ENCODE results near the gene WWTR1.
A peak's percentile ranks its signal among the peaks of the same experiment; 100 is the strongest.

WWTR1 gene

DNA sequence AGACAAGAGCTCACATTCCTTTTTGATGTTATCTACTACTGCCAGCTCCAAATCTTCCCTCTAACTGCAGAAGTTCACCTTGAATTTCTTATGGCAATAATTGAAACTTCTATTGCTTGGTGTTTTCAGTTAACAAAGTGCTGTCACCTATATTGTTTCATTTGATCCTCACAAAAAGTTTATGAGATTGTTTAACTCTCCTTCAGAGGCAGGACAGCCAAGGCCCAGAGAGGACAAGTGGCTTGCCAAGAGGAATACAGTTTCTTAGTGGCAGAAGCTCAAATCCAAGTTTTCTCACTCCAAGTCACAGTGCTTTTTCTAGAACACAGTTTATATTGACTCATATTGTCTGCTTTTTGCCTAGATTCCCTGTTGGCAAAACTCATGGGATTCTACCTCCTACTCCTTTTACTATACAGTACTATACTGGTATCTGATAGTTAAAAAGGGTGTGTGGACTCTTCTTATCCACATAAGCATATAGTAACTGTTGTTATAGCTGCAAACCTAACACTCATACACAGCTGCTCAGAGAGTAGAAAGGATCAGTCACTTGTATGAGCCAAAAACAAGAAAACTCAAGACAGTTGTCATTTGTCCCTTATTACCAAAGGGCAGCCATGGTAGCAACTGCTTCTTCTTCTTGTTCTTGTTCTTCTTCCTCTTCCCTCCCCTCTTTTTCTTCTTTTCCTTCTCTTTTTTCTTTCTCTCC is 167.4 kb downstream of the WWTR1 start:
- DNase-seq = no peak

DNA sequence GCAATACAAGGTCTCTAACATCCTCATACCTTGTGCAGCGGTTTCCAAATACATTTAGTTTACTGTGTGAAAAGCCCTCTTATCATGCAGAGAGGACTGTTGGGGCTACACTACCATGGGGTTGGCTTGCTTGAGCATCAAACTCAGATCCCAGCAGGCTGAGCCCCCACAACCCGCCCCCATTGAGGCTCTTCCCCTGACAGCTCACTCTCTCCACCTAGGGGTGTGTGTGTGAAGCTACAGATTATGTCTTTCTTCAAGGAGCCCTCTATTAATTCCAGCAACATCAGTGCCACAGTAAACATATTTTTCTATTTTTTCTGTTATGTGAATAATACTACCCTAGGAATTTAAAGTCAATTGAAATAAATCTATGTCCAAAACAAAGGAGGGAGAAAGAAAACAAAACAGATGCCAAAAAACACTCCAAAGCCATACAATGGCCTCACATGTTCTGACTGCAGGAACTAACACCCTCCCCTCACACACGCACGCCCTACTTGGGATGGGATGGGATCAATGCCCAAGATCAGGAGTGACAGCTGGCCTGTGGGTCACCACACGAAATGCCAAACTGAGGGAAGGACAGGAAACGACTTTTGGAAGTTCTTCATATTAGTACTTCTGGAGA is 168.7 kb downstream of the WWTR1 start:
- no peak for DNase-seq

DNA sequence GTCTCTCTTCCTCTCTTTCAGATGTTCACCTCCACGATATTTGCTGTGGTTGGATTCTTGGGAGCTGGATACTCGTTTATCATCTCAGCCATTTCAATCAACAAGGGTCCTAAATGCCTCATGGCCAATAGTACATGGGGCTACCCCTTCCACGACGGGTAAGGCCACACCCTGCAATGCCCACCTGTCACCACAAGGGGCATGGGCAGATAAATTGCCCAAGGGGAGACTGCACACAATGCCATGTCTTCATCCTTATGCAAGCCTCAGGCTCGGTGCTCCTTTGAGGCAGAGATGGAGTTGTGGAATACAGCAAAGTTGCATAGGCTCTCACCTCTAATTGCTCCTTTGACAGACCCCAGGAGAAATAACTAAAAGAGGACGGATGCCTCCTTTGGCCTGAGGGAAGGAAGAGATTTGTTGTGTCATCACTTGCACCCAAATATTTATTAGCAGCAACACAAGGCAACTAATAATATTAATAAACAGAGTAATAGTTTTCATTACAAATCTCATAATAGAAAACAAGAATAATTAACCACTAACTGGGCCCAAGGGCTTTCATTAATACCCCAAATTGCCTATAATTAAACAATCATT is 170.1 kb downstream of the WWTR1 start:
- DNase-seq = peak; percentile 28

- no peak for DNase-seq
These were observed 171.1 kb downstream of the WWTR1 start for GRCh38 chr3:149486726-149487125.

GRCh38 chr3:149481491-149481890 is 176.3 kb downstream of the WWTR1 start:
- no peak for DNase-seq

DNA sequence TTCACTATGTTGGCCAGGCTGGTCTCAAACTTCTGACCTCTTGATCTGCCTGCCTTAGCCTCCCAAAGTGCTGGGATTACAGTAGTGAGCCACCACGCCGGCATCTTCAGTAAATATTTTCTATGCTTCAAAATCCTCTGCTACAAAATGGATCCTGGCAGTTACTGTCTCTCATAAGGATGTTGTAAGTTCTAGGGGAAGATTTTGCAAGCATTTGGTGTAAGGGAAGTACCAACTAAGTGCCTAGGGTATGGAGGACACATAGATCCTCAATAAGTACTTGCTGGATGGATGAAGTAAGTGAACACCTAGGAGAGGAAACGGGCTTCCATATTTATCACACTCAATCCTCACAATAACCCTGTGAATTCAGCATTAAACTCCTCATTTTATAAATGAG is 176.8 kb downstream of the WWTR1 start:
- no peak for DNase-seq

- peak; percentile 24 for DNase-seq
These were observed 177.4 kb downstream of the WWTR1 start for GRCh38 chr3:149480326-149481017.

DNA sequence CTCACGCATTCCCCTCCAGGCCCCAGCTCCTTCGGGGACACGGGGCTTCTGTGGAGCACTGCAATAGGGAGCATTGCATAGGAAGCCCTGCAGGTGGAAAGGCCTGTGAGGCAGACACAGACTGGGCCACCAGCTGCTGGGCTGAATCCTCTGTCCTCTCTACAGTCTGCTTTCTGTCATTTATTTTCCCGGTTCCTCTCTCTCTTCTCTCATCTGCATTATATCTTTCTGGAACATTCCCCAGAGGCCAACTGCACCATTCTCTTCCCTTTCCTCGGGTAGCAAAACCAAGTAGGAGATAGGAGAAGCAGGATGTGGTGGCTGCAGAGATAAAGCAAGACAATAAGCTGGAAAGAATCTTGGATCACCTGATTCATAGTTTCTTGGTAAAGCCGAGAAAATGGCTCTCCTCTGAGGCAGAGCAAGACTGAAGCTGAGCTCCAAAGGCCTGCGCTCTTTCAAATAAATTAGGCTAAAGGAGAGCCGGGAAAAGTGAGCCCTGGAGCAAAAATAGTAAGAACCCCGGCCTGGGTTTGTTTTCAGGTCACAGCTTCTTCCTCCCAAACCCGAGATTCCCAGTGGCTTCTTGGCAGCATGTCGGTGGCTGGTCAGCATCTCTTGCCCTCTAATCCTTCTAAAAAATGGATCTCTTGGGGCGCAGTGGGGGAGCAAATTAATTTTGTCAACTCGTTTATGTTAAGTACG is 178.1 kb downstream of the WWTR1 start:
- no peak for DNase-seq

DNA sequence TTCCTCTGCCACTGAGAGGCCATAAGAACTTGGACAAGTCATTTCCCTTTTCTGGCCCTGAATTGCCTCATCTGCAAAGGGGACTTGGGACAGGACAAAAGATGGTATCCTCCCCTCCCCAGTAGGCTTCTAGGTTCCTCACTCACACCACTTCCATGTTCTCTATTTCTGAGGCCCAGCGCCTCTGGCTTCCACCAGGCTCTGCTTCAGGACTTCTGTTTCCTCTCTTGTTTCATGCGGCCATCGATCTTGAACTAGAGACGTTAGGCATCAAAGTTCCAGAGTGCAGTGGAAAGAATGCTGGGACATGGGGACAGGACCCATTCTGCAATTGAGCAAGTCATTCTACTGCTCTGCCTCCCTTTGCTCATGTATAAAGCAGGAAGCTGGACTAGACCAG is 181.6 kb downstream of the WWTR1 start:
- DNase-seq = no peak

GRCh38 chr3:149475451-149476060 is 182.3 kb downstream of the WWTR1 start:
- no peak for DNase-seq

DNA sequence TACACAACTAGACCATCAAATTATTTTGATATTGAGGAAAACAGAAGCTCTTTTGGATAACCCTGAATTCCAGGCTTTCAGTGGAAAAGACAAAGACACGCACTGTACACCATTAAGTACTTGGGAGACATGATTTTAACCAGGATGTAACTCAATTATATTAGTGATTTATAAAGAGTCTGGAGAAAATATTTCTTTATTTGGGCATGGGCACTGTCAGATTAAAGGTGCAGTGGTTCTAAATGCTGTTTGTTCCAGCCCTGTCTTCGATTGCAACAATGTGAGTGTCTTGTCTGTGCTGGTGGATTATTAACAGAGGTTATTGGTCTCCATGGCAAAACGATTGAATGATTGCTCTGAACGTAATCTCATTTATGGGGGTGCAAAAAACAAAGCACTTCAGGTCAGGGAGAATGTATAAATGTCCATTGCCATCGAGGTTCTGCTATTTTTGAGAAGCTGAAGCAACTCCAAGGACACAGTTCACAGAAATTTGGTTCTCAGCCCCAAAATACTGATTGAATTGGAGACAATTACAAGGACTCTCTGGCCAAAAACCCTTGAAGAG is 183.5 kb downstream of the WWTR1 start, which contains the start of gene TM4SF4:
Gene TM4SF4, plus strand, starts transcription at position 448 of the 568 bp plus-strand sequence. CDS start 181 bp downstream, outside the sequence.
- no peak for DNase-seq

- DNase-seq = no peak
These were observed 184.2 kb downstream of the WWTR1 start for GRCh38 chr3:149473357-149474249.

DNA sequence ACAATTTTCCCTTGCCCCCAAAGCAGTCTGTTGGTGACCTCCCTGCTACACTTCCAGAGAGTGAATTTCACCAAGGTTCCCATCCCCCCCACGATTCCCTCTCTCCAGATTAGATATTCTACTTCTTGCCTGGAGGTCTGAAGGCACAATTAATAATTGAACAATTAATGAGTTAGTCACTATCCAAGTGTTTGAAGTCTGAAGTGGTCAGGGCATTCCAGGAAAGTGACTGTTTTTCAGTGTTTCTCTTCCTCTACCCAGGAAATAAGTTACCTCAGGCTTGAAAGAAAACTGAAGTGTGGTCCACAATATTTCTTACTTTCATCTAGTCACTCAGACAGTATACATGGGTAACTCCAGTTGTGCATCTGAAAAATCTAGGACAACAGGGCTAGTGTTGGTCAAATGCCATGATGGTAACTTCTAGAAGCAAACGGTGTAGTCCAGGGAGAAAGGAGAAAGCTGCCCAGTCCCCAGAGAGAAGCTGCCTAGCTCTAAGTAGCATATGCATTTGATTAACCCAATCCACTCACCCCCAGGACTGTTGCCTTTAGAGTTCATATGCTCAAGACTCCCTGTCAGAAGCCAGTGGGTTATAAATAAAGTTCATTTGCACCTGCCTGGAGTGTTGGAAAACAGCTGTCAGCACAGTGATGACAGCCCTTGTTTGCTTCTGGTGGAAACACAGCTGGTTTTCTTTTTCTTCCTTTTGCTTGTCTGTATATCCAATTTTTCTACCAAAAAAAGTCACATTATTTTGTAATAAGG is 185.6 kb downstream of the WWTR1 start:
- no peak for DNase-seq

- DNase-seq = no peak
These were observed 187.4 kb downstream of the WWTR1 start for GRCh38 chr3:149470381-149470780.

GRCh38 chr3:149468504-149469212 is 189.2 kb downstream of the WWTR1 start:
- DNase-seq = no peak

All from activated CD8-positive, alpha-beta memory T cell treated with anti-CD3 and anti-CD28 coated beads, Interleukin-2, amount 50 U/mL, for 4 hours (primary cell).